Measurements from ENCODE around the gene HMGB2. TPM values are rescaled to one million over a fixed set of nuclear protein-coding genes. Genes with fewer than 3 reads are reported as not detected.

The HMGB2 gene
- total RNA-seq, 1 donor from 2014 or later, result 18.3 TPM

DNA sequence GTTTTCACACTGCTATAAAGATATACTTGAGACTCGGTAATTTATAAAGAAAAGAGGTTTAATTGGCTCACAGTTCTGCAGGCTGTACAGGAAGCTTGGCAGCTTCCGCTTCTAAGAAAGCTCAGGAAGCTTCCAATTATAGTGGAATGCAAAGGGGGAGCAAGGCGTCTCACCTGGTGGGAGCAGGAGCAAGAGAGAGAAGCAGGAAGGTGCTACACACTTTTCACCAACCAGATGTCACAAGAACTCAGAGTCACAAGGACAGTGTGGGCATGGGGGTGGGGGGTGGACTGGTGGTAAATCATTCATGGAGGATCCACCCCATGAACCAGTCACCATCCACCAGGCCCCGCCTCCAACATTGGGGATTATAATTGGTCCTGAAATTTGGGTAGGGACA lies 22.8 kb downstream of the HMGB2 start:
- Mint-ChIP-seq H3K9me3 (ENCODE audit: unreplicated experiment) (no peaks in the 10 kb centered on the region), H3K27me3 (ENCODE audit: low read depth, unreplicated experiment) (no peaks in the 10 kb centered on the region), H3K27ac (ENCODE audit: unreplicated experiment) (no peak overlapping the region), H3K4me3 (ENCODE audit: unreplicated experiment) (no peak overlapping the region), H3K36me3 (ENCODE audit: low read depth, unreplicated experiment) (peaks cover 12% of the 10 kb centered on the region), H3K4me1 (ENCODE audit: low read depth, unreplicated experiment) (no peaks in the 10 kb centered on the region)
- Histone ChIP-seq H3K4me1 (ENCODE audit: insufficient read depth, low read length) (no peaks in the 10 kb centered on the region), H3K9me3 (ENCODE audit: insufficient read depth, low read depth, low read length) (no peaks in the 10 kb centered on the region), H2AFZ (ENCODE audit: low read depth, low read length) (no peak overlapping the region), H3K4me3 (ENCODE audit: insufficient read depth, low read depth, low read length) (no peak overlapping the region), H3K79me2 (ENCODE audit: insufficient read depth, low read length) (no peaks in the 10 kb centered on the region), H3K9ac (ENCODE audit: low read length) (no peak overlapping the region), H3K36me3 (ENCODE audit: insufficient read depth, low read length) (no peaks in the 10 kb centered on the region), H3K4me2 (ENCODE audit: low read length) (no peak overlapping the region), H3K27me3 (ENCODE audit: insufficient read depth, low read length) (no peaks in the 10 kb centered on the region), H3K27ac (ENCODE audit: low read depth, low read length) (no peak overlapping the region), H4K20me1 (ENCODE audit: insufficient read depth, low read length) (no peaks in the 10 kb centered on the region)
- DNase-seq (ENCODE audit: low read depth) (no peak), FAIRE-seq (no peak)
- TF ChIP-seq EZH2 (IDR thresholded peaks at IDR 0.05; ENCODE audit: insufficient read depth, low read length), result no peak
- TF ChIP-seq, protein P1, sequence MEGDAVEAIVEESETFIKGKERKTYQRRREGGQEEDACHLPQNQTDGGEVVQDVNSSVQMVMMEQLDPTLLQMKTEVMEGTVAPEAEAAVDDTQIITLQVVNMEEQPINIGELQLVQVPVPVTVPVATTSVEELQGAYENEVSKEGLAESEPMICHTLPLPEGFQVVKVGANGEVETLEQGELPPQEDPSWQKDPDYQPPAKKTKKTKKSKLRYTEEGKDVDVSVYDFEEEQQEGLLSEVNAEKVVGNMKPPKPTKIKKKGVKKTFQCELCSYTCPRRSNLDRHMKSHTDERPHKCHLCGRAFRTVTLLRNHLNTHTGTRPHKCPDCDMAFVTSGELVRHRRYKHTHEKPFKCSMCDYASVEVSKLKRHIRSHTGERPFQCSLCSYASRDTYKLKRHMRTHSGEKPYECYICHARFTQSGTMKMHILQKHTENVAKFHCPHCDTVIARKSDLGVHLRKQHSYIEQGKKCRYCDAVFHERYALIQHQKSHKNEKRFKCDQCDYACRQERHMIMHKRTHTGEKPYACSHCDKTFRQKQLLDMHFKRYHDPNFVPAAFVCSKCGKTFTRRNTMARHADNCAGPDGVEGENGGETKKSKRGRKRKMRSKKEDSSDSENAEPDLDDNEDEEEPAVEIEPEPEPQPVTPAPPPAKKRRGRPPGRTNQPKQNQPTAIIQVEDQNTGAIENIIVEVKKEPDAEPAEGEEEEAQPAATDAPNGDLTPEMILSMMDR (IDR thresholded peaks at IDR 0.05; ENCODE audit: insufficient read depth, low read depth, low read length), result no peak

DNA sequence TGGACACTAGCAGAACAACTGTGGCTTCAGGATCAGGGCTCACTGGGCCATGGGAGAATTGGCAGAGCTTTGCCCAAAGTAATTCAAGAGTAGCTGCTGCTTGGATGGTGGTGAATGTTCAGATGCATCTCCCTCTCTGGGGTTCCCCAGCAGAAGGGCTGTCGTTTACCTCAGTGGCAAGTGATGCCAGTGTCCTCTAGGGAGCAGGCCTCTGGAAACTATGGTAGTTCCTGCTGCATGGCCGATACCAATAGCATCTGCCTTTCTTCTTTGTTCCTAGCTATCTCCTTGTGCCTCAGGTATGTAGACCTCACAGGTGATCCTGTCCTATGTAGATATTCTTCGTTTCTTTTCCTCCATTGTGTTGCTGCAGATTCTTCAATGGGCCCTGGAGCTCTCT lies 26.4 kb downstream of the HMGB2 start:
- no peaks in the 10 kb centered on the region for H3K4me1 ChIP-seq (ENCODE audit: insufficient read depth, low read length)
- no peak overlapping the region for H3K4me3 ChIP-seq (ENCODE audit: insufficient read depth, low read depth, low read length)
- FAIRE-seq (no peak), DNase-seq (ENCODE audit: low read depth) (no peak)
- H3K36me3 ChIP-seq (ENCODE audit: insufficient read depth, low read length), result no peaks in the 10 kb centered on the region
- Mint-ChIP-seq H3K4me3 (ENCODE audit: unreplicated experiment) (no peak overlapping the region), H3K36me3 (ENCODE audit: low read depth, unreplicated experiment) (peaks cover 17% of the 10 kb centered on the region), H3K27ac (ENCODE audit: unreplicated experiment) (no peak overlapping the region), H3K4me1 (ENCODE audit: low read depth, unreplicated experiment) (no peaks in the 10 kb centered on the region), H3K9me3 (ENCODE audit: unreplicated experiment) (peaks cover 2% of the 10 kb centered on the region), H3K27me3 (ENCODE audit: low read depth, unreplicated experiment) (no peaks in the 10 kb centered on the region)
- H3K9me3 ChIP-seq (ENCODE audit: insufficient read depth, low read depth, low read length), result no peaks in the 10 kb centered on the region
- no peaks in the 10 kb centered on the region for H3K79me2 ChIP-seq (ENCODE audit: insufficient read depth, low read length)
- TF ChIP-seq EZH2 (IDR thresholded peaks at IDR 0.05; ENCODE audit: insufficient read depth, low read length), result no peak
- TF ChIP-seq, protein P1 (IDR thresholded peaks at IDR 0.05; ENCODE audit: insufficient read depth, low read depth, low read length), result no peak
- H3K9ac ChIP-seq (ENCODE audit: low read length), result no peak overlapping the region
- H2AFZ ChIP-seq (ENCODE audit: low read depth, low read length), result no peak overlapping the region
- H3K4me2 ChIP-seq (ENCODE audit: low read length), result no peak overlapping the region
- H4K20me1 ChIP-seq (ENCODE audit: insufficient read depth, low read length), result no peaks in the 10 kb centered on the region
- H3K27ac ChIP-seq (ENCODE audit: low read depth, low read length), result no peak overlapping the region
- no peaks in the 10 kb centered on the region for H3K27me3 ChIP-seq (ENCODE audit: insufficient read depth, low read length)

- Mint-ChIP-seq H3K9me3 (ENCODE audit: unreplicated experiment) (peaks cover 2% of the 10 kb centered on the region), H3K4me1 (ENCODE audit: low read depth, unreplicated experiment) (peaks cover 16% of the 10 kb centered on the region), H3K27me3 (ENCODE audit: low read depth, unreplicated experiment) (no peaks in the 10 kb centered on the region), H3K36me3 (ENCODE audit: low read depth, unreplicated experiment) (peaks cover 6% of the 10 kb centered on the region), H3K4me3 (ENCODE audit: unreplicated experiment) (no peak overlapping the region), H3K27ac (ENCODE audit: unreplicated experiment) (no peak overlapping the region)
- no peak overlapping the region for H3K27ac ChIP-seq (ENCODE audit: low read depth, low read length)
- H3K4me1 ChIP-seq (ENCODE audit: insufficient read depth, low read length), result no peaks in the 10 kb centered on the region
- H3K4me3 ChIP-seq (ENCODE audit: insufficient read depth, low read depth, low read length), result no peak overlapping the region
- no peaks in the 10 kb centered on the region for H3K36me3 ChIP-seq (ENCODE audit: insufficient read depth, low read length)
- no peak overlapping the region for H3K4me2 ChIP-seq (ENCODE audit: low read length)
- H3K9ac ChIP-seq (ENCODE audit: low read length), result no peak overlapping the region
- H4K20me1 ChIP-seq (ENCODE audit: insufficient read depth, low read length), result no peaks in the 10 kb centered on the region
- no peaks in the 10 kb centered on the region for H3K79me2 ChIP-seq (ENCODE audit: insufficient read depth, low read length)
- H3K9me3 ChIP-seq (ENCODE audit: insufficient read depth, low read depth, low read length), result no peaks in the 10 kb centered on the region
- peak; percentile 48 for DNase-seq (ENCODE audit: low read depth)
- TF ChIP-seq, protein P1 (IDR thresholded peaks at IDR 0.05; ENCODE audit: insufficient read depth, low read depth, low read length), result peak; percentile 73
- no peak for TF ChIP-seq EZH2 (IDR thresholded peaks at IDR 0.05; ENCODE audit: insufficient read depth, low read length)
- FAIRE-seq, result no peak
- H2AFZ ChIP-seq (ENCODE audit: low read depth, low read length), result no peak overlapping the region
- H3K27me3 ChIP-seq (ENCODE audit: insufficient read depth, low read length), result no peaks in the 10 kb centered on the region
Measured at GRCh38 chr4:173301518-173302201, 32.5 kb downstream of the HMGB2 start.
